ENCODE measurements around the gene MYO1E.
"Not testable (repeated sequence)": the region's sequence is repeated elsewhere in the genome, so short reads cannot be mapped to it uniquely, and the experiment has no call there.

Gene MYO1E

DNA sequence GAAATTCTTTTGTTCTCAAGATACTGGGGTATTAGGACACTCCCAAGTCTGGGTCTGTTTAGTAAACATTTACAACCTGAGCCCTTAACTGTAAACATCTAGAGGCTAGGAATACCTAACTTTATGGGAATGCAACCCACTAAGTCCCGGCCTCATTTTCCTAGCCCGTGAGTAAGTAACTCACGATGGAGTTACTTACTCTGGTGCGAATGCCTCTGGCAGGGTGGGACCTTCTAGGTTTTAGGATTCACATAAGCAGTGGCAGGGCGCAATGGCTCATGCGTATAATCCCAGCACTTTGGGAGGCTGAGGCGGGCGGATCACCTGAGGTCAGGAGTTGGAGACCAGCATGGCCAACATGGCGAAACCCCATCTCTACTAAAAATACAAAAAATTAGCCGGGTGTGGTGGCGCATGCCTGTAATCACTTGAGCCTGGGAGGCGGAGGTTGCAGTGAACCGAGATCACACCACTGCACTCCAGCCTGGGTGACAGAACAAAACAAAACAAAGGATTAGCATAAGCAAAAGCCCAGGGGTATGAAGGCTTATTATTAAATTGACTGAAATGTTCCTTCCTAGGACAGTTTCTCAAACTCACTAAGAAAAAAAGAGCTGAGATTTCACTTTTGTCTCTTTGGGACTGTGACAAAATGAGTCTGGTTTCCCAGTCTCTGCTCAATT lies 14.7 kb upstream of the MYO1E start:
- not testable (repeated sequence) for DNase-seq

GRCh38 chr15:59385171-59385570 lies 12.5 kb upstream of the MYO1E start:
- DNase-seq, result no peak

GRCh38 chr15:59384507-59384906 lies 11.8 kb upstream of the MYO1E start:
- DNase-seq, result no peak

GRCh38 chr15:59380902-59381610 lies 8.4 kb upstream of the MYO1E start:
- DNase-seq, result no peak

- DNase-seq, result no peak
These were observed 6.9 kb upstream of the MYO1E start for GRCh38 chr15:59379531-59379930.

DNA sequence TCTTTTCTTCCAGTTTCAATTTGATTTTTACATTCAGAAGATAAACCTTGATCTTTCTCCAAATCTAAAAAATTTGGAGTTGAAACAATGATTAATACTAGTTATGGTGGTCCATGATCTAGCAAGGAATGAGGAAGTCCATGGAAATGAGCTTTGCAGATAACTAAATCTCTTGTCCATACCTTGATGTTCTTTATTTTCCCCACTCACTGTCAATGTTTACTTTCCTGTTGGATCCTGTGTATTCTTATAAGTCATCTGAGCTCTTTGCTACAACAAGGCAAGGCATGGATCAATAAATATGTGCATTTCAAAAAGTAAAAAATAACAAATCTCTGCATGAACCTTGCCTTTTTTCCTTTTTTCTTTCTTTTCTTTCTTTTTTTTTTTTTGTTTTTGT lies 6.2 kb upstream of the MYO1E start:
- DNase-seq, result no peak

- no peak for DNase-seq
These were observed 5.3 kb upstream of the MYO1E start for GRCh38 chr15:59377924-59378323.

- DNase-seq, result no peak
These were observed 4.1 kb upstream of the MYO1E start for GRCh38 chr15:59376733-59377132.

DNA sequence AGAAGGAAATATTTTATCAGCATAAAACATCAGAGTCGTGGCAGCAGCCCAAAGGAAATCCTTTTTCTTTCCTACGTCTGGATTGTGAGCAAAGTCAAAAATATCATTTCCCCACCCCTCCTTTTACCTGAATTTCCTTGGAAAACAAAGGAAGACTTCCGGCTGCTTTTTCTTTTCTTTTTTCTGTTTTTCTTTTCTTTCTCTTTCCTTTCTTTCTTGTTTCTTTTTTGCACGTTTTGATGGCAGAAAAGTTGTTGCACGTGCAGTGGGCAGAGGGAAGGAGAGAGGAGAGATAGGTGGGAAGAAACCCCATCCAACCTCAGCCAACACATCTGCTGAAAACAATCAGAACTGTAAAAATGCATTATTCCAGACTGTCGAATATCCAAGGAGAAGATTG lies 544 bp upstream of the MYO1E start:
- no peak for DNase-seq

GRCh38 chr15:59371458-59372351 lies 966 bp downstream of the MYO1E start:
- no peak for DNase-seq

GRCh38 chr15:59369597-59369996 lies 3.1 kb downstream of the MYO1E start:
- DNase-seq, result no peak

GRCh38 chr15:59367022-59367451 lies 5.6 kb downstream of the MYO1E start:
- DNase-seq, result peak; percentile 50

DNA sequence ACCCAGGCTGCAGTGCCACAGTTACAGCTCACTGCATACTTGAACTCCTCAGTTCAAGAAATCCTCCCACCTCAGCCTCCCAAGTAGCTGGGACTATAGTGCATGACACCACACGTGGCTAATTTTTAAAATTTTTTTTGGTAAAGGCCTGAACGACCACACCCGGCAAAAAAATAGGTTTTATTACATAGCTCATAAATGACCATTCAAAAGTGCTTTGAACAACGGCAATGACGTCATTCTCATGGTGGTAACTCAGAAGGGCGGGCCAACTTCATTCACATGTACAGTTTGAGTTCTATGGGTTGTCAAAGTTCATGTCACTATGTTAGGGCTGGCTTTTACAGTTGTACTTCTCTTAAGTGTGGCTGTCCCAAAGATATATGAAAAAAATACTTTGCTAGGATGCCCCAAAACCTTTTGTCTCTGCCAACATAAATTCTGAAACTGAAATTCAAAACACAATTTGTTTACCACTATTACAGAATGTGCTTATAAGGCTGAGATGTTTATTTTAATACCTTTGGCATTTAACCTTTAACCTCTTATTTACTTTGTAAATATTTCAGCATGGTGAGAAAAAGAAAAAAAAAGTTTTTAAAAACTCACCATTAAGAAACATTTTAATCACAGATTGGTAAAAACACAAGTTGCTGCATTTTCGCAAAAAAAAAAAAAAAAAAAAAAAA lies 6.2 kb downstream of the MYO1E start:
- DNase-seq, result no peak

GRCh38 chr15:59364248-59364647 lies 8.4 kb downstream of the MYO1E start:
- DNase-seq, result no peak

- no peak for DNase-seq
These were observed 10.3 kb downstream of the MYO1E start for GRCh38 chr15:59362331-59362730.

DNA sequence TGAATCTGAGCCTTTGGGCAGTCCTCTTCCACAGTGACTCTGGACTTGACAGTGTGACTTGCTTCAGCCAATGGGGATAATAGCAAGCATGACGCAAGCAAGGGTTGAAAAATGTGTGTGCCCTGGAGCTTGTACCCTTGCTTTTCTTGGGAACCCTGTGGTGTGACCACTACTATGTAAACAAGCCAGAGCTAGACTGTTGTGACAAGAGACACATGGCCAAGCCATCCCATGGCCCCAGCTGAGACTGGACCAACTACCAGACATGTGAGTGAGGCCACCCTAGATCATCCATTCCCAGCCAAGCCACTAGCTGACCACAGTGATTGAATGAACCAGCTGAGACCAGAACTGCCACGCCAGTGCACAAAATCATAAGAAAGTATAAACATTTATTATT lies 11.8 kb downstream of the MYO1E start:
- no peak for DNase-seq

- DNase-seq, result no peak
These were observed 12.4 kb downstream of the MYO1E start for GRCh38 chr15:59360305-59360704.

GRCh38 chr15:59355730-59356129 lies 16.9 kb downstream of the MYO1E start:
- DNase-seq, result no peak

DNA sequence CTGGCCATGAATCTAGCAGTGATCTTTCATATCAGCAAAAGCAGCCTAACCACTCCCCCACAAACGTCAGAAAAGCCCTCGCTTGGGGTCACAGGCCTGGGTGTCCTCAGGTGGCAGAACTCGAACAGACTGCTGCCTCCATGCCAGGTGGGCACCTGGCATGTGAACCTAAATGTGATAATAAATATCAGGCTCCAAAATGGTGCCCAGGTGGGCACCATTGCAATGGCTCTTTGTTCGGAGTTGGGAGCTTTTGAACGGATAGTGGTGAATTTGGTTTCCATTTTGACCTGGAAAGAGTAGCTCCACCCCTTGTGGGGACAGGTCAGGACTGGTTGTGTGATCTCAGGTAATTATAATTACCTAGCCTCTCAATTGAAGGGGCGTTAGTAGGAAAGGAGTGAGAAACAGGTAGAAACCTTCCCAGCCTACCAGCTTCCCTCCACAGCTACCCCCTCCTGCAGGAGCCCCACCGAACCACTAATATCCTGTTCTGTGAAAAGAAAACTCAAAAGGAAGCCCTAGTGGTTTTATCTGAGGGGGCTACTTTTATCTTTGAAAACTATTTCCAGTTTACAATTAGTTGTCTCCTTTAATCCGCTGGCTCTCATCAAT lies 18.1 kb downstream of the MYO1E start:
- DNase-seq, result no peak

DNA sequence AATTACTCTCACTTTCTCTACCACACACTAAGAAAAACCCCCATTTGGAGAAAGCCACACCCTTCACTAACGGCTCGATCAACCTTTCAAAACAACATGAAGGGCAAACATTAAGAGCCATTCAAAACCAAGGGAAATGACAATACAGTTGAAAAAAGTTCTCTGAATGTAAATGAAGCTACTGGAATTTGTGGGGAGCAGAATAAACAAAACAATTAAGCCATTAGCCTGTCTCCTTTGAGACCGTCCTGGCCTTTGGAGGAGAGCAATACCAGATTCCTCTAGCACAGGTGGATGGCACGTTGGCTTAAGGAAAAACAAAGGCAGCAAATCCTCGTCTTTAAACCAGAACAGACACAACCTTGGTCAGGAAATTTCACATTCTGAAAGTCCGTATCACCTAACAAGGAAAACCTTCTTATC lies 18.7 kb downstream of the MYO1E start:
- no peak for DNase-seq

GRCh38 chr15:59352683-59353082 lies 20.0 kb downstream of the MYO1E start:
- DNase-seq, result no peak

DNA sequence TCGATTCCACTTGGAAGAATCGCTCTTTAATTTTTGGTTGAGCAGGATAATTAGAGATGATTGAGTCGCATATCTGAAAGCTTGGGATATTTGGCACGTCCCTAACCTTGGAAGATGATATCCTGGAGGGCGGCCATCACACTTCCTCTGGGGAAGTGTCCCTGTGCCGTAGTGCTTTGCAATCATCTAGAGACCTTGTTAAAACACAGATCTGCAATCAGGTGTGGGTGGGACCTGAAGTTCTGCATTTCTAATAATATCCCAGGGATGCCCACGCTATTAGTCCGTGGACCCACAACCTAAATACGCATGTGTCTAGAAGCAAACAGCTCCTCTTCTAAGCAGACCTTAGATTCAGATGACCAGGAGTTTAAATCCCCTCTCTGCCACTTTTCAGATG lies 20.5 kb downstream of the MYO1E start:
- DNase-seq, result no peak

GRCh38 chr15:59350421-59350732 lies 22.3 kb downstream of the MYO1E start:
- no peak for DNase-seq

All from fibroblast of skin of abdomen (primary cell).